ENCODE data around the gene GLYATL2. TPM values are rescaled to one million over a fixed set of nuclear protein-coding genes. Genes with fewer than 3 reads are reported as not detected.

Gene GLYATL2
- total and polyA plus RNA-seq, 9 of the 15 experiments (the other 6 are each of a cell fraction or from before 2014, with no cell fraction given) = not detected

GRCh38 chr11:58801302-58801701 lies 43.2 kb downstream of the GLYATL2 start:
- H2AFZ ChIP-seq (ENCODE audit: low read depth, low read length) = no peak overlapping the region
- no peak overlapping the region for H3K4me2 ChIP-seq (ENCODE audit: insufficient read depth, low read length)
- BruUV-seq (replicated peaks) = no TSS peak
- intact Hi-C loops (cut with micrococcal nuclease) = no loop called here
- ChIA-PET POLR2A (no interaction called here), CTCF (ENCODE audit: low intra/inter-chr PET ratio) (no interaction called here)
- no peaks in the 10 kb centered on the region for H3K9me1 ChIP-seq (ENCODE audit: control insufficient read depth, insufficient read depth, low read length)
- no peak overlapping the region for H3K9ac ChIP-seq (ENCODE audit: insufficient read depth in 1 of 2, low read depth in 2 of 2, low read length in 2 of 2)
- no peaks in the 10 kb centered on the region for H3K9me3 ChIP-seq (replicated peaks; ENCODE audit: control insufficient read depth, insufficient read depth, low read depth, low read length)
- H3K27ac ChIP-seq (ENCODE audit: extremely low read depth, low read depth, low read length) = no peak overlapping the region
- H3K4me1 ChIP-seq (replicated peaks in 1 of 2; ENCODE audit: control insufficient read depth in 2 of 2, insufficient read depth in 2 of 2, low read length in 2 of 2) = no peaks in the 10 kb centered on the region
- in situ Hi-C loops (cut with MboI) = no loop called here
- no peak overlapping the region for H3K4me3 ChIP-seq
- no peak for FAIRE-seq
- no peak for ATAC-seq
- H3K79me2 ChIP-seq (ENCODE audit: control insufficient read depth, insufficient read depth, low read length) = no peaks in the 10 kb centered on the region
- 4% methylated on average over 2 of the region's 2 CpGs for WGBS (ENCODE audit: insufficient coverage, low coverage, missing lambda C conversion rate)
- no peaks in the 10 kb centered on the region for H4K20me1 ChIP-seq (replicated peaks; ENCODE audit: control insufficient read depth, insufficient read depth, low read length)
- no peaks in the 10 kb centered on the region for H3K27me3 ChIP-seq (ENCODE audit: control insufficient read depth in 2 of 2, insufficient read depth in 2 of 2, low read length in 2 of 2)
- no peak for TF ChIP-seq NCOA4 (IDR thresholded peaks at IDR 0.05; ENCODE audit: partially characterized antibody)
- TF ChIP-seq BCOR (IDR thresholded peaks at IDR 0.05) = no peak
- no peak for TF ChIP-seq MLX (CRISPR knock-in tag; conservative IDR thresholded peaks at IDR 0.05)
- no peak for TF ChIP-seq SIN3A (IDR thresholded peaks at IDR 0.05; ENCODE audit: borderline replicate concordance in 2 of 2, control insufficient read depth in 1 of 2, low read depth in 2 of 2, low read length in 2 of 2)
- no peak for TF ChIP-seq ZNF24 (IDR thresholded peaks at IDR 0.05)
- TF ChIP-seq ZNF232 (CRISPR knock-in tag; IDR thresholded peaks at IDR 0.05) = no peak
- no peak for TF ChIP-seq MYC (IDR thresholded peaks at IDR 0.05; ENCODE audit: low read depth, low read length)
- no peak for TF ChIP-seq MYC (CRISPR knock-in tag; IDR thresholded peaks at IDR 0.05; ENCODE audit: borderline replicate concordance, low read depth)
- TF ChIP-seq ZSCAN32 (CRISPR knock-in tag; IDR thresholded peaks at IDR 0.05) = no peak
- no peak for TF ChIP-seq MECOM (CRISPR knock-in tag; IDR thresholded peaks at IDR 0.05)
- no peak for TF ChIP-seq TAF15 (IDR thresholded peaks at IDR 0.05; ENCODE audit: low read depth, low read length)
- no peak for DNase-seq (ENCODE audit: extremely low read depth in 1 of 4, low spot score in 3 of 4)
- no peaks in the 10 kb centered on the region for H3K36me3 ChIP-seq (ENCODE audit: control insufficient read depth, insufficient read depth, low read length)

Measured in K562 (cell line).